Loucy (cell line): Measurements from ENCODE around the gene CNFN.

Experiments used
- H2AFZ ChIP-seq: fragments of 200-600 bp; sonication (generic); 2 replicates; pipeline ENCODE4 v1.6.0; 2016; ENCODE audit warnings: antibody characterized with exemption, mild to moderate bottlenecking, low read length, moderate library complexity
- H3F3A ChIP-seq: fragments of 200-600 bp; 2 replicates; pipeline ENCODE4 v1.6.0; 2016; ENCODE audit warnings: antibody characterized with exemption, low read depth, mild to moderate bottlenecking
- H3K27me3 ChIP-seq: fragments of 200-600 bp; sonication (generic); 2 replicates; pipeline ENCODE4 v1.6.1; 2014; ENCODE audit warnings: low read length, mild to moderate bottlenecking; ENCODE audit not compliant: insufficient read depth, poor library complexity, severe bottlenecking
- H3K36me3 ChIP-seq: fragments of 200-600 bp; sonication (generic); 2 replicates; pipeline ENCODE4 v1.6.1; 2016; ENCODE audit warnings: low read length; ENCODE audit not compliant: insufficient read depth
- H3K4me1 ChIP-seq: fragments of 200-600 bp; sonication (generic); 2 replicates; pipeline ENCODE4 v1.5.1; 2014; ENCODE audit warnings: low read length, mild to moderate bottlenecking; ENCODE audit not compliant: insufficient read depth, poor library complexity, severe bottlenecking
- H3K4me2 ChIP-seq: fragments of 200-600 bp; sonication (generic); 2 replicates; pipeline ENCODE4 v1.6.0; 2014; ENCODE audit warnings: antibody characterized with exemption, low read length, low read depth, mild to moderate bottlenecking; ENCODE audit not compliant: poor library complexity, severe bottlenecking
- H3K4me3 ChIP-seq: fragments of 200-600 bp; sonication (generic); 2 replicates; pipeline ENCODE4 v1.5.1; 2014; ENCODE audit warnings: low read length, mild to moderate bottlenecking, mixed read lengths; ENCODE audit not compliant: poor library complexity, severe bottlenecking
- H3K79me2 ChIP-seq: fragments of 200-600 bp; sonication (generic); 2 replicates; pipeline ENCODE4 v1.6.1; 2014; ENCODE audit warnings: low read length; ENCODE audit not compliant: insufficient read depth
- H3K9ac ChIP-seq: fragments of 200-600 bp; sonication (generic); 2 replicates; pipeline ENCODE4 v1.6.0; 2014; ENCODE audit warnings: mild to moderate bottlenecking, low read depth, low read length, moderate library complexity; ENCODE audit not compliant: poor library complexity, severe bottlenecking
- H3K9me2 ChIP-seq: fragments of 200-600 bp; sonication (generic); replicated peaks from 2 replicates; pipeline ENCODE4 v1.6.1; 2016; ENCODE audit warnings: low read depth, low read length, mixed read lengths
- H3K9me3 ChIP-seq: fragments of 200-600 bp; sonication (generic); 2 replicates; pipeline ENCODE4 v1.6.1; 2014; ENCODE audit warnings: mild to moderate bottlenecking, antibody characterized with exemption, low read length, low read depth; ENCODE audit not compliant: insufficient read depth
- H4K20me1 ChIP-seq: fragments of 200-600 bp; sonication (generic); 2 replicates; pipeline ENCODE4 v1.6.0; 2014; ENCODE audit warnings: antibody characterized with exemption, low read length, mild to moderate bottlenecking; ENCODE audit not compliant: insufficient read depth, poor library complexity, severe bottlenecking
- CTCF ChIP-seq: fragments of 200-600 bp; sonication (generic); conservative IDR thresholded peaks from 2 replicates; pipeline ENCODE4 v1.5.1; 2014; ENCODE audit warnings: mild to moderate bottlenecking, antibody characterized with exemption, low read length
- EZH2phosphoT487 ChIP-seq: fragments of 200-600 bp; IDR thresholded peaks from 2 replicates; pipeline ENCODE4 v1.6.1; 2018; ENCODE audit warnings: antibody characterized with exemption, mild to moderate bottlenecking, moderate library complexity, borderline replicate concordance

CNFN gene

GRCh38 chr19:42367929-42368328 lies 22.2 kb downstream of the CNFN start:
- Histone ChIP-seq H3K4me2 (no peak overlapping the region), H3F3A (no peaks in the 10 kb centered on the region), H3K27me3 (no peaks in the 10 kb centered on the region), H3K9me2 (no peaks in the 10 kb centered on the region), H4K20me1 (no peaks in the 10 kb centered on the region), H3K4me1 (peaks cover 9% of the 10 kb centered on the region), H3K9me3 (no peaks in the 10 kb centered on the region; the same call in 1 of the 2 replicates), H3K36me3 (no peaks in the 10 kb centered on the region), H2AFZ (no peak overlapping the region), H3K4me3 (no peak overlapping the region), H3K79me2 (no peaks in the 10 kb centered on the region), H3K9ac (no peak overlapping the region)
- TF ChIP-seq EZH2phosphoT487 (no peak), CTCF (no peak)

GRCh38 chr19:42366673-42367072 lies 23.4 kb downstream of the CNFN start:
- H2AFZ ChIP-seq, result no peak overlapping the region
- H3F3A ChIP-seq, result no peaks in the 10 kb centered on the region
- no peaks in the 10 kb centered on the region for H4K20me1 ChIP-seq
- no peak overlapping the region for H3K9ac ChIP-seq
- H3K36me3 ChIP-seq, result no peaks in the 10 kb centered on the region; the same call in 1 of the 2 replicates
- H3K4me1 ChIP-seq, result peaks cover 9% of the 10 kb centered on the region
- no peaks in the 10 kb centered on the region for H3K9me2 ChIP-seq
- TF ChIP-seq EZH2phosphoT487 (no peak), CTCF (no peak)
- H3K27me3 ChIP-seq, result no peaks in the 10 kb centered on the region
- H3K4me3 ChIP-seq, result no peak overlapping the region
- no peaks in the 10 kb centered on the region for H3K79me2 ChIP-seq
- H3K4me2 ChIP-seq, result no peak overlapping the region
- H3K9me3 ChIP-seq, result no peaks in the 10 kb centered on the region; the same call in 1 of the 2 replicates

GRCh38 chr19:42363614-42364346 lies 26.3 kb downstream of the CNFN start:
- Histone ChIP-seq H3K4me1 (peaks cover 9% of the 10 kb centered on the region), H3K4me3 (no peak overlapping the region), H2AFZ (no peak overlapping the region), H3K27me3 (no peaks in the 10 kb centered on the region), H3K36me3 (no peaks in the 10 kb centered on the region; the same call in 1 of the 2 replicates), H3K79me2 (no peaks in the 10 kb centered on the region), H3K9me3 (no peaks in the 10 kb centered on the region; the same call in 1 of the 2 replicates), H4K20me1 (no peaks in the 10 kb centered on the region), H3K9ac (no peak overlapping the region), H3K4me2 (no peak overlapping the region), H3K9me2 (no peaks in the 10 kb centered on the region), H3F3A (no peaks in the 10 kb centered on the region)
- TF ChIP-seq EZH2phosphoT487 (no peak), CTCF (no peak)
